B cell (primary cell): ENCODE results near the gene VPS41. TPM values are rescaled to one million over a fixed set of nuclear protein-coding genes. Genes with fewer than 3 reads are reported as not detected.

ENCODE experiments used
- ATAC-seq: fragments of 200-7000 bp; cut with Tn5 transposase; one replicate; pipeline ENCODE4 v1.10.0; 2021; ENCODE audit warnings: low read depth, mild to moderate bottlenecking, moderate number of reproducible peaks, moderate library complexity
- CTCF ChIA-PET: fragments of 350-600 bp; sonication (Branson Sonifier 250); formaldehyde crosslinking; loops from one replicate; lab custom pipeline; 2021; ENCODE audit warnings: antibody characterized with exemption, inconsistent platforms; lab: Charles Lee
- POLR2A ChIA-PET: fragments of 350-600 bp; sonication (Branson Sonifier 250); formaldehyde crosslinking; loops from one replicate; lab custom pipeline; 2021; ENCODE audit warnings: antibody characterized with exemption; lab: Charles Lee
- DNase-seq: peaks from one replicate; pipeline ENCODE4 v3.0.0; 2013
- H2AFZ ChIP-seq: 2 replicates; pipeline ENCODE4 v1.6.1; 2012; ENCODE audit warnings: mild to moderate bottlenecking, low read depth, low read length; ENCODE audit not compliant: insufficient read depth, poor library complexity, severe bottlenecking
- H3K27ac ChIP-seq, 2 donors: 1 replicate in 1 of 2; 2 replicates in 1 of 2; pipeline ENCODE4 v1.5.1; 2012 to 2013; ENCODE audit warnings: low read length in 2 of 2, mild to moderate bottlenecking in 2 of 2, moderate library complexity in 1 of 2
- H3K27me3 ChIP-seq, 4 experiments: fragments of 200-600 bp in 1 of 4; sonication (generic) in 1 of 4; replicated peaks in 1 of 4; 1 replicate in 2 of 4; 2 replicates in 2 of 4; pipeline versions ENCODE4 v1.6.1 to v1.7.0; 2013 to 2016; ENCODE audit warnings: low read length in 3 of 4, mild to moderate bottlenecking in 2 of 4, mixed read lengths in 1 of 4, moderate library complexity in 1 of 4; ENCODE audit not compliant: insufficient read depth in 4 of 4, control insufficient read depth in 3 of 4; ENCODE audit errors: control extremely low read depth in 1 of 4
- H3K36me3 ChIP-seq, 2 experiments: replicated peaks in 1 of 2; 1 replicate in 1 of 2; 2 replicates in 1 of 2; pipeline versions ENCODE4 v1.6.1 to v1.7.1; 2013; ENCODE audit warnings: low read length in 1 of 2; ENCODE audit not compliant: insufficient read depth in 2 of 2, control insufficient read depth in 1 of 2; ENCODE audit errors: control extremely low read depth in 1 of 2, extremely low read depth in 1 of 2
- H3K4me1 ChIP-seq, 2 donors: fragments of 200-600 bp in 1 of 2; sonication (generic) in 1 of 2; 1 replicate in 1 of 2; 2 replicates in 1 of 2; pipeline versions ENCODE4 v1.5.1 to v1.6.1; 2013 to 2017; ENCODE audit warnings: low read length in 2 of 2; ENCODE audit not compliant: control insufficient read depth in 2 of 2, insufficient read depth in 2 of 2
- H3K4me2 ChIP-seq: replicated peaks from 2 replicates; pipeline ENCODE3; 2012; ENCODE audit warnings: mild to moderate bottlenecking, low read depth, low read length; ENCODE audit not compliant: poor library complexity, severe bottlenecking
- H3K4me3 ChIP-seq, 5 experiments: fragments of 200-600 bp in 1 of 5; sonication (generic) in 1 of 5; 1 replicate in 3 of 5; 2 replicates in 2 of 5; pipeline versions ENCODE4 v1.5.1 to v1.7.0; 2011 to 2016; ENCODE audit warnings: low read length in 4 of 5, mild to moderate bottlenecking in 4 of 5, low read depth in 2 of 5, control low read depth in 1 of 5, moderate library complexity in 1 of 5; ENCODE audit not compliant: insufficient read depth in 1 of 5; ENCODE audit errors: control extremely low read depth in 1 of 5, extremely low read depth in 1 of 5
- H3K79me2 ChIP-seq: fragments of 200-600 bp; sonication (generic); one replicate; pipeline ENCODE4 v1.6.0; 2016; ENCODE audit warnings: low read length; ENCODE audit not compliant: control insufficient read depth, insufficient read depth
- H3K9ac ChIP-seq: fragments of 200-600 bp; sonication (generic); 2 replicates; pipeline ENCODE4 v1.6.1; 2017; ENCODE audit warnings: mild to moderate bottlenecking, low read length, moderate library complexity
- H3K9me3 ChIP-seq, 3 donors: one replicate each; pipeline versions ENCODE4 v1.6.1 to v1.7.1; 2013; ENCODE audit warnings: low read length in 2 of 3; ENCODE audit not compliant: control insufficient read depth in 2 of 3, insufficient read depth in 1 of 3; ENCODE audit errors: control extremely low read depth in 1 of 3
- H4K20me1 ChIP-seq: 2 replicates; pipeline ENCODE4 v1.6.0; 2012; ENCODE audit warnings: mild to moderate bottlenecking, low read length; ENCODE audit not compliant: insufficient read depth, control insufficient read depth, poor library complexity, severe bottlenecking
- H3K27ac Mint-ChIP-seq: one replicate; pipeline ENCODE4 v1.8.0; 2021; ENCODE audit warnings: mixed read lengths
- H3K27me3 Mint-ChIP-seq: one replicate; pipeline ENCODE4 v1.8.0; 2021; ENCODE audit warnings: mixed read lengths
- H3K4me1 Mint-ChIP-seq: one replicate; pipeline ENCODE4 v1.8.0; 2021; ENCODE audit warnings: mixed read lengths
- H3K4me3 Mint-ChIP-seq: one replicate; pipeline ENCODE4 v1.8.0; 2021; ENCODE audit warnings: mixed read lengths
- H3K9me3 Mint-ChIP-seq: one replicate; pipeline ENCODE4 v1.8.0; 2022; ENCODE audit warnings: mixed read lengths; ENCODE audit not compliant: insufficient read depth
- CTCF ChIP-seq: fragments of 200-600 bp; IDR thresholded peaks from one replicate; pipeline ENCODE4 v1.8.0; 2022; ENCODE audit warnings: antibody characterized with exemption, mild to moderate bottlenecking
- EZH2 ChIP-seq: IDR thresholded peaks from 2 replicates; pipeline ENCODE4 v1.6.1; 2012; ENCODE audit warnings: borderline replicate concordance, low read depth, mild to moderate bottlenecking, moderate library complexity, low read length; ENCODE audit not compliant: insufficient read depth, poor library complexity, severe bottlenecking
- WGBS: methylation state at CpG from one replicate; pipeline ENCODE4 v1.1.5; 2013; ENCODE audit warnings: missing lambda C conversion rate; ENCODE audit not compliant: insufficient coverage; 5-methylcytosine and 5-hydroxymethylcytosine counted together
- intact Hi-C: fragments of 100-400 bp; cut with micrococcal nuclease; formaldehyde crosslinking; loops from one replicate; pipeline ENCODE4 v1.10.0; 2022
- polyA plus RNA-seq: library from polyadenylated mRNA; depleted of rRNA; stranded (reverse); fragments of >200 nt; gene quantifications from 2 replicates; pipeline ENCODE4 v1.2.3, GENCODE V29; 2012
- total RNA-seq, 2 donors: library from RNA; stranded (reverse); fragments of 120-200 nt in 1 of 2; gene quantifications; 1 replicate in 1 of 2; 2 replicates in 1 of 2; pipeline versions ENCODE4 v1.2.3 to v1.2.4, GENCODE V29; 2013 to 2022

VPS41 gene
- total and polyA plus RNA-seq, 2 donors (not counting 1 experiment from before 2014, with no cell fraction given) = 9.3 to 114 TPM

GRCh38 chr7:38938589-38938988, 29.6 kb upstream of the VPS41 start:
- no peaks in the 10 kb centered on the region for H3K9me3 ChIP-seq
- H3K4me3 ChIP-seq = no peak overlapping the region
- H3K27ac ChIP-seq = no peak overlapping the region
- TF ChIP-seq EZH2 (no peak), CTCF (no peak)
- intact Hi-C loops = loop anchor here (10.0 kb wide), 1 partner anchor 526 kb away; no protein-coding TSS in a partner anchor
- no peak for DNase-seq
- Mint-ChIP-seq H3K4me1 (no peaks in the 10 kb centered on the region), H3K27ac (no peak overlapping the region), H3K9me3 (no peaks in the 10 kb centered on the region), H3K4me3 (no peak overlapping the region), H3K27me3 (peaks cover 9% of the 10 kb centered on the region)
- H4K20me1 ChIP-seq = no peaks in the 10 kb centered on the region
- ChIA-PET CTCF (no interaction called here), POLR2A (interaction anchor here (0.6 kb wide), 1 partner anchor 32 kb away, joined by 4 read pairs; no protein-coding TSS in a partner anchor)
- H2AFZ ChIP-seq = no peak overlapping the region
- H3K4me1 ChIP-seq = no peaks in the 10 kb centered on the region
- no peaks in the 10 kb centered on the region for H3K27me3 ChIP-seq
- H3K9ac ChIP-seq = no peak overlapping the region
- no peak for ATAC-seq
- H3K79me2 ChIP-seq = no peaks in the 10 kb centered on the region
- WGBS = 90% methylated on average over 3 of the region's 4 CpGs
- H3K4me2 ChIP-seq = no peak overlapping the region
- H3K36me3 ChIP-seq = no peaks in the 10 kb centered on the region

- Mint-ChIP-seq H3K4me3 (no peak overlapping the region), H3K27me3 (peaks cover 9% of the 10 kb centered on the region)
- ATAC-seq = no peak
These were observed 29.1 kb upstream of the VPS41 start for GRCh38 chr7:38938001-38938485.

More at GRCh38 chr7:38938001-38938485, 29.1 kb upstream of the VPS41 start:
- TF ChIP-seq CTCF = no peak
- TF ChIP-seq EZH2 = no peak
- no peak overlapping the region for H3K27ac ChIP-seq
- H3K9ac ChIP-seq = no peak overlapping the region
- H3K4me1 ChIP-seq = no peaks in the 10 kb centered on the region
- H3K27ac Mint-ChIP-seq = no peak overlapping the region
- H3K4me3 ChIP-seq = no peak overlapping the region
- no peaks in the 10 kb centered on the region for H3K79me2 ChIP-seq
- no peaks in the 10 kb centered on the region for H3K36me3 ChIP-seq
- H2AFZ ChIP-seq = no peak overlapping the region
- ChIA-PET CTCF (no interaction called here), POLR2A (interaction anchor here (0.6 kb wide), 1 partner anchor 31 kb away, joined by 4 read pairs; no protein-coding TSS in a partner anchor)
- no peaks in the 10 kb centered on the region for H3K27me3 ChIP-seq
- H3K9me3 Mint-ChIP-seq = no peaks in the 10 kb centered on the region
- no CpG with 5 or more reads among the region's 1 CpG for WGBS
- intact Hi-C loops = loop anchor here (10.0 kb wide), 1 partner anchor 527 kb away; no protein-coding TSS in a partner anchor
- no peak for DNase-seq
- H3K4me1 Mint-ChIP-seq = no peaks in the 10 kb centered on the region
- no peaks in the 10 kb centered on the region for H4K20me1 ChIP-seq
- no peak overlapping the region for H3K4me2 ChIP-seq
- no peaks in the 10 kb centered on the region for H3K9me3 ChIP-seq
